ENCODE data around the gene GABRB2.

Gene GABRB2

GRCh38 chr5:161498531-161498930 lies 48.0 kb downstream of the GABRB2 start:
- no peak for TF ChIP-seq CTCF (IDR thresholded peaks at IDR 0.05; ENCODE audit: control insufficient read depth, insufficient read depth, low read depth, low read length, missing control alignments)
- no peak for DNase-seq (ENCODE audit: low read depth)
- H3K4me3 ChIP-seq (ENCODE audit: control insufficient read depth, low read depth, low read length), result no peak overlapping the region

- DNase-seq (ENCODE audit: low read depth), result no peak
- no peak for TF ChIP-seq CTCF (IDR thresholded peaks at IDR 0.05; ENCODE audit: control insufficient read depth, insufficient read depth, low read depth, low read length, missing control alignments)
- H3K4me3 ChIP-seq (ENCODE audit: control insufficient read depth, low read depth, low read length), result no peak overlapping the region
Observed at GRCh38 chr5:161483721-161484120, 62.8 kb downstream of the GABRB2 start.

GRCh38 chr5:161481922-161482321 lies 64.6 kb downstream of the GABRB2 start:
- no peak for DNase-seq (ENCODE audit: low read depth)
- no peak overlapping the region for H3K4me3 ChIP-seq (ENCODE audit: control insufficient read depth, low read depth, low read length)
- no peak for TF ChIP-seq CTCF (IDR thresholded peaks at IDR 0.05; ENCODE audit: control insufficient read depth, insufficient read depth, low read depth, low read length, missing control alignments)

GRCh38 chr5:161471211-161471950 lies 75.1 kb downstream of the GABRB2 start:
- TF ChIP-seq CTCF (IDR thresholded peaks at IDR 0.05; ENCODE audit: control insufficient read depth, insufficient read depth, low read depth, low read length, missing control alignments), result no peak
- H3K4me3 ChIP-seq (ENCODE audit: control insufficient read depth, low read depth, low read length), result no peak overlapping the region
- no peak for DNase-seq (ENCODE audit: low read depth)

- H3K4me3 ChIP-seq (ENCODE audit: control insufficient read depth, low read depth, low read length), result no peak overlapping the region
- no peak for DNase-seq (ENCODE audit: low read depth)
- no peak for TF ChIP-seq CTCF (IDR thresholded peaks at IDR 0.05; ENCODE audit: control insufficient read depth, insufficient read depth, low read depth, low read length, missing control alignments)
Observed at GRCh38 chr5:161467703-161468102, 78.8 kb downstream of the GABRB2 start.

- TF ChIP-seq CTCF (IDR thresholded peaks at IDR 0.05; ENCODE audit: control insufficient read depth, insufficient read depth, low read depth, low read length, missing control alignments), result no peak
- no peak overlapping the region for H3K4me3 ChIP-seq (ENCODE audit: control insufficient read depth, low read depth, low read length)
- no peak for DNase-seq (ENCODE audit: low read depth)
Observed at GRCh38 chr5:161460741-161461140, 85.8 kb downstream of the GABRB2 start.
